IMR-90 (cell line): ENCODE data around the gene PHC2. TPM values are rescaled to one million over a fixed set of nuclear protein-coding genes. Genes with fewer than 3 reads are reported as not detected.

Experiments used
- ATAC-seq: fragments of 200-7000 bp; cut with Tn5 transposase; 2 replicates; pipeline ENCODE4 v1.9.1; 2020; ENCODE audit warnings: low read depth, mild to moderate bottlenecking, moderate library complexity
- BruUV-seq: library from RNA; stranded (reverse); fragments of 400-500 nt; replicated peaks from 2 replicates; lab custom pipeline; 2021; lab: Mats Ljungman, UMichigan
- CTCF ChIA-PET: fragments of 300-600 bp; formaldehyde crosslinking; extraction: SDS; loops from one replicate; lab custom pipeline; 2021; ENCODE audit warnings: antibody characterized with exemption; lab: Yijun Ruan, JAX
- POLR2A ChIA-PET: fragments of 300-600 bp; sonication (Branson Sonifier 250); formaldehyde crosslinking; loops from one replicate; lab custom pipeline; 2022; ENCODE audit warnings: antibody characterized with exemption; ENCODE audit not compliant: unreplicated experiment; lab: Charles Lee
- DNase-seq: peaks from one replicate; pipeline ENCODE4 v3.0.0; 2013
- H2AFZ ChIP-seq: replicated peaks from 2 replicates; pipeline ENCODE3; 2013; ENCODE audit warnings: low read length, mild to moderate bottlenecking; ENCODE audit not compliant: poor library complexity
- H2AK5ac ChIP-seq: 2 replicates; pipeline ENCODE4 v1.6.1; 2013; ENCODE audit warnings: low read depth, low read length, inconsistent platforms
- H2AK9ac ChIP-seq: replicated peaks from 2 replicates; pipeline ENCODE3; 2013; ENCODE audit warnings: mild to moderate bottlenecking, low read depth, low read length, moderate library complexity; ENCODE audit not compliant: poor library complexity
- H2BK120ac ChIP-seq: 2 replicates; pipeline ENCODE4 v1.6.1; 2013; ENCODE audit warnings: low read depth, low read length, inconsistent platforms
- H2BK15ac ChIP-seq: 3 replicates; pipeline ENCODE4 v1.6.1; 2013; ENCODE audit warnings: low read depth, low read length, inconsistent platforms
- H2BK20ac ChIP-seq: 2 replicates; pipeline ENCODE4 v1.6.1; 2013; ENCODE audit warnings: low read depth, mild to moderate bottlenecking, inconsistent platforms, low read length, moderate library complexity
- H2BK5ac ChIP-seq: 2 replicates; pipeline ENCODE4 v1.6.1; 2013; ENCODE audit warnings: mild to moderate bottlenecking, low read depth, low read length, inconsistent platforms; ENCODE audit not compliant: poor library complexity, severe bottlenecking
- H3K14ac ChIP-seq: replicated peaks from 2 replicates; pipeline ENCODE4 v1.6.1; 2013; ENCODE audit warnings: low read depth, low read length, inconsistent platforms
- H3K18ac ChIP-seq: 2 replicates; pipeline ENCODE4 v1.6.1; 2013; ENCODE audit warnings: low read depth, low read length, control low read depth
- H3K23ac ChIP-seq: 2 replicates; pipeline ENCODE4 v1.6.1; 2013; ENCODE audit warnings: low read depth, low read length, inconsistent platforms
- H3K27ac ChIP-seq: 2 replicates; pipeline ENCODE4 v1.5.1; 2013; ENCODE audit warnings: mild to moderate bottlenecking, control low read depth, low read length; ENCODE audit not compliant: insufficient read depth
- H3K27me3 ChIP-seq: 2 replicates; pipeline ENCODE4 v1.6.1; 2013; ENCODE audit warnings: low read length; ENCODE audit not compliant: control insufficient read depth, insufficient read depth
- H3K36me3 ChIP-seq: 2 replicates; pipeline ENCODE4 v1.6.1; 2013; ENCODE audit warnings: low read length, mixed read lengths; ENCODE audit not compliant: control insufficient read depth, insufficient read depth
- H3K4ac ChIP-seq: 2 replicates; pipeline ENCODE4 v1.6.1; 2013; ENCODE audit warnings: low read depth, low read length, inconsistent platforms
- H3K4me1 ChIP-seq: 2 replicates; pipeline ENCODE4 v1.6.1; 2013; ENCODE audit warnings: low read length, mixed read lengths; ENCODE audit not compliant: control insufficient read depth, insufficient read depth
- H3K4me2 ChIP-seq: 2 replicates; pipeline ENCODE4 v1.6.1; 2013; ENCODE audit warnings: low read depth, mild to moderate bottlenecking, control low read depth, low read length, moderate library complexity
- H3K4me3 ChIP-seq: 2 replicates; pipeline ENCODE4 v1.5.1; 2013; ENCODE audit warnings: low read depth, mild to moderate bottlenecking, control low read depth, low read length, moderate library complexity; ENCODE audit not compliant: insufficient read depth
- H3K56ac ChIP-seq: 2 replicates; pipeline ENCODE4 v1.6.1; 2013; ENCODE audit warnings: low read length, inconsistent platforms; ENCODE audit not compliant: insufficient read depth; ENCODE audit errors: extremely low read depth
- H3K79me1 ChIP-seq, 2 experiments: 2 replicates each; pipeline ENCODE4 v1.6.1; 2013; ENCODE audit warnings: low read length in 2 of 2, inconsistent platforms in 1 of 2, low read depth in 1 of 2
- H3K9ac ChIP-seq: 2 replicates; pipeline ENCODE4 v1.6.1; 2013; ENCODE audit warnings: low read depth, low read length, control low read depth
- H3K9me1 ChIP-seq: 2 replicates; pipeline ENCODE4 v1.6.1; 2013; ENCODE audit warnings: low read length, inconsistent platforms; ENCODE audit not compliant: insufficient read depth
- H3K9me3 ChIP-seq: 2 replicates; pipeline ENCODE4 v1.6.1; 2013; ENCODE audit warnings: low read length; ENCODE audit not compliant: control insufficient read depth, insufficient read depth
- H4K20me1 ChIP-seq: 2 replicates; pipeline ENCODE4 v1.6.1; 2013; ENCODE audit warnings: low read length, inconsistent platforms; ENCODE audit not compliant: insufficient read depth
- H4K5ac ChIP-seq: 2 replicates; pipeline ENCODE4 v1.6.1; 2013; ENCODE audit warnings: mild to moderate bottlenecking, low read depth, low read length, control low read depth
- H4K8ac ChIP-seq, 2 experiments: 2 replicates each; pipeline ENCODE4 v1.6.1; 2013; ENCODE audit warnings: low read depth in 2 of 2, low read length in 2 of 2, control low read depth in 1 of 2, inconsistent platforms in 1 of 2
- H4K91ac ChIP-seq: 2 replicates; pipeline ENCODE4 v1.6.1; 2013; ENCODE audit warnings: low read depth, low read length, inconsistent platforms; ENCODE audit not compliant: insufficient read depth
- BHLHE40 ChIP-seq: fragments of 150-350 bp; IDR thresholded peaks from 2 replicates; pipeline ENCODE4 v1.6.1; 2016; ENCODE audit warnings: mild to moderate bottlenecking, low read depth, low read length
- CEBPB ChIP-seq: IDR thresholded peaks from 2 replicates; pipeline ENCODE4 v1.6.1; 2012; ENCODE audit warnings: low read depth, low read length, improper control_type of control experiment
- FOS ChIP-seq: fragments of 150-350 bp; IDR thresholded peaks from 2 replicates; pipeline ENCODE4 v1.6.1; 2016; ENCODE audit warnings: low read depth, low read length
- MAFK ChIP-seq: IDR thresholded peaks from 2 replicates; pipeline ENCODE4 v1.6.1; 2012; ENCODE audit warnings: low read depth, low read length, improper control_type of control experiment
- MAZ ChIP-seq: IDR thresholded peaks from 2 replicates; pipeline ENCODE4 v1.6.1; 2012; ENCODE audit warnings: low read depth, mild to moderate bottlenecking, low read length, improper control_type of control experiment, moderate library complexity, borderline replicate concordance
- NFE2L2 ChIP-seq: fragments of 150-350 bp; IDR thresholded peaks from 2 replicates; pipeline ENCODE4 v1.6.1; 2016; ENCODE audit warnings: low read depth, mild to moderate bottlenecking, low read length
- RAD21 ChIP-seq: IDR thresholded peaks from 2 replicates; pipeline ENCODE4 v1.6.1; 2012; ENCODE audit warnings: low read length, improper control_type of control experiment
- RFX5 ChIP-seq: IDR thresholded peaks from 2 replicates; pipeline ENCODE4 v1.8.0; 2012; ENCODE audit warnings: low read depth, mild to moderate bottlenecking, low read length, moderate library complexity
- SMC3 ChIP-seq: fragments of 150-350 bp; IDR thresholded peaks from 2 replicates; pipeline ENCODE4 v1.6.1; 2016; ENCODE audit warnings: low read depth, mild to moderate bottlenecking, antibody characterized with exemption, low read length, moderate library complexity
- USF2 ChIP-seq: fragments of 150-350 bp; IDR thresholded peaks from 2 replicates; pipeline ENCODE4 v1.6.1; 2017; ENCODE audit warnings: mild to moderate bottlenecking, antibody characterized with exemption, low read length, low read depth
- WGBS, 2 experiments: methylation state at CpG; one replicate each; pipeline versions ENCODE4 v1.1.5 to v1.1.7; 2013; ENCODE audit warnings: missing lambda C conversion rate in 2 of 2; ENCODE audit not compliant: insufficient read length in 1 of 2; ENCODE audit errors: extremely low coverage in 2 of 2; 5-methylcytosine and 5-hydroxymethylcytosine counted together
- dilution Hi-C: fragments of 300-500 bp; cut with HindIII; formaldehyde crosslinking; loops from one replicate; pipeline ENCODE4 v1.14.3; 2018; ENCODE audit warnings: low sequenced_read_pairs; ENCODE audit not compliant: unreplicated experiment
- in situ Hi-C: fragments of 300-500 bp; cut with MboI; formaldehyde crosslinking; loops from 3 replicates; pipeline ENCODE4 v1.14.3; 2019; ENCODE audit warnings: low sequenced_read_pairs, inconsistent platforms, mixed read lengths
- intact Hi-C: fragments of 100-400 bp; cut with micrococcal nuclease; formaldehyde crosslinking; loops from 2 replicates; pipeline ENCODE4 v1.10.0; 2022
- polyA plus RNA-seq, 3 experiments: library from polyadenylated mRNA; depleted of rRNA; stranded (reverse); fragments of >200 nt; gene quantifications; 2 replicates each; pipeline ENCODE4 v1.2.3, GENCODE V29; 2012; ENCODE audit warnings: low replicate concordance in 1 of 3
- total RNA-seq: library from RNA; depleted of rRNA; stranded (reverse); fragments of >200 nt; gene quantifications from 2 replicates; pipeline ENCODE4 v1.2.3, GENCODE V29; 2012
- TF ChIP-seq, protein P1 (sequence below): fragments of 150-350 bp; IDR thresholded peaks from 2 replicates; pipeline ENCODE4 v1.6.1; 2016; ENCODE audit warnings: low read depth, mild to moderate bottlenecking, low read length, moderate library complexity, borderline replicate concordance

The PHC2 gene
- total and polyA plus RNA-seq, 2 of the 4 experiments (the other 2 are of a cell fraction) = 46.4 to 98.1 TPM

GRCh38 chr1:33316601-33317000, 114.3 kb downstream of the PHC2 start:
- H2BK20ac ChIP-seq = peak overlapping the region; percentile 48; the same call in 1 of the 2 replicates
- H3K27me3 ChIP-seq = no peaks in the 10 kb centered on the region
- peaks cover 12% of the 10 kb centered on the region; the same call in 1 of the 2 replicates for H4K20me1 ChIP-seq
- 80% methylated on average over 1 of the region's 2 CpGs; no CpG with 5 or more reads in 1 of the 2 experiments for WGBS, 2 experiments
- no peak overlapping the region for H4K5ac ChIP-seq
- H2AK5ac ChIP-seq = peak overlapping the region; percentile 54; the same call in 1 of the 2 replicates
- no peaks in the 10 kb centered on the region; a peak in 1 of 4 replicates for H3K79me1 ChIP-seq
- H3K23ac ChIP-seq = peak overlapping the region; percentile 76
- no peak overlapping the region; the same call in 1 of the 2 replicates for H4K91ac ChIP-seq
- H2AK9ac ChIP-seq = peak overlapping the region; percentile 1
- BruUV-seq = no TSS peak
- DNase-seq (no peak), ATAC-seq (no peak)
- no peak overlapping the region for H3K56ac ChIP-seq
- ChIA-PET POLR2A (no interaction called here), CTCF (interaction anchor here (1.7 kb wide), 1 partner anchor 18 kb away, joined by 7 read pairs; no protein-coding TSS in a partner anchor)
- H2BK120ac ChIP-seq = peak overlapping the region; percentile 13; the same call in 1 of the 2 replicates
- H3K4me1 ChIP-seq = peaks cover 9% of the 10 kb centered on the region
- TF ChIP-seq MAFK = no peak
- TF ChIP-seq SMC3 = no peak
- TF ChIP-seq, protein P1, sequence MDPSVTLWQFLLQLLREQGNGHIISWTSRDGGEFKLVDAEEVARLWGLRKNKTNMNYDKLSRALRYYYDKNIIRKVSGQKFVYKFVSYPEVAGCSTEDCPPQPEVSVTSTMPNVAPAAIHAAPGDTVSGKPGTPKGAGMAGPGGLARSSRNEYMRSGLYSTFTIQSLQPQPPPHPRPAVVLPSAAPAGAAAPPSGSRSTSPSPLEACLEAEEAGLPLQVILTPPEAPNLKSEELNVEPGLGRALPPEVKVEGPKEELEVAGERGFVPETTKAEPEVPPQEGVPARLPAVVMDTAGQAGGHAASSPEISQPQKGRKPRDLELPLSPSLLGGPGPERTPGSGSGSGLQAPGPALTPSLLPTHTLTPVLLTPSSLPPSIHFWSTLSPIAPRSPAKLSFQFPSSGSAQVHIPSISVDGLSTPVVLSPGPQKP = no peak
- TF ChIP-seq RFX5 = no peak
- no peak for TF ChIP-seq NFE2L2
- no peak for TF ChIP-seq USF2
- no peak for TF ChIP-seq BHLHE40
- TF ChIP-seq CEBPB = no peak
- TF ChIP-seq MAZ = no peak
- no peak for TF ChIP-seq RAD21
- TF ChIP-seq FOS = no peak
- peaks cover 16% of the 10 kb centered on the region; the same call in 1 of the 2 replicates for H3K9me1 ChIP-seq
- no peak overlapping the region for H3K18ac ChIP-seq
- no peaks in the 10 kb centered on the region for H3K9me3 ChIP-seq
- H3K4me3 ChIP-seq = no peak overlapping the region
- H2BK5ac ChIP-seq = peak overlapping the region; percentile 12
- intact Hi-C loops (no loop called here), dilution Hi-C loops (no loop called here), in situ Hi-C loops (no loop called here)
- peak overlapping the region; percentile 58; the same call in 1 of the 2 replicates for H3K14ac ChIP-seq
- peaks cover 7% of the 10 kb centered on the region for H3K36me3 ChIP-seq
- H4K8ac ChIP-seq = peak overlapping the region in 1 of 2 experiments; percentile 26; a peak in 1 of 4 replicates
- no peak overlapping the region for H3K4me2 ChIP-seq
- H3K27ac ChIP-seq = no peak overlapping the region
- H3K9ac ChIP-seq = no peak overlapping the region
- H2BK15ac ChIP-seq = no peak overlapping the region; the same call in 2 of the 3 replicates
- H2AFZ ChIP-seq = peak overlapping the region; percentile 5
- peak overlapping the region; percentile 64 for H3K4ac ChIP-seq
